Kidney tubule cell (primary cell): Measurements from ENCODE around the gene TGIF2LY.
"Not testable (repeated sequence)": the region's sequence is repeated elsewhere in the genome, so short reads cannot be mapped to it uniquely, and the experiment has no call there.

Experiments used
- DNase-seq: peaks from one replicate; pipeline ENCODE4 v3.0.0-alpha.2; 2018; ENCODE audit warnings: low spot score

The TGIF2LY gene

DNA sequence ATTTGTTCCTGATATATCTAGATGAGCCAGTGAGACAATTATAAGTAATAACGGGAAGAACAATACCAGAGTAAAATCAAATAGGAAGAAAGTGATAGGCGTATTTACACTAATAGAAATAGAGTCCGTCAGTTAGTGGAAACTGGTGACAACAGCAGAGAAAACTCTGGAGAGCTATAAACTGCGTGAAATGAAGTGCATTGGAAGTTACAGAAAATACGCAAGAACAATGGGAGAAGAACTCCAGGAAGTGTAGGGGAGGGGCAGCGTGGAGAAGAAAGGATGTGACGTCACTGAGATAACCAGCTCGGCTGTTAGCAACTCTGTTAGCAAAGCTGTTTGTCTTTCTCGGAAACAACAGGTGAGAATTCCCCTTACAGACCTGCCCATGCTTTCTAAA, at the start of gene TGIF2LY:
TGIF2LY (plus strand) TSS at position 301 of the 400 bp plus-strand sequence. CDS start 178 bp downstream, outside the sequence.
- not testable (repeated sequence) for DNase-seq
